Measurements from ENCODE around the gene WWC2. TPM values are rescaled to one million over a fixed set of nuclear protein-coding genes. Genes with fewer than 3 reads are reported as not detected.

Gene WWC2
- total and polyA plus RNA-seq, 2 donors (not counting 3 experiments of a cell fraction or from before 2014, with no cell fraction given), result 12.9 to 52.2 TPM

GRCh38 chr4:183183906-183184535 is 85.0 kb downstream of the WWC2 start:
- dilution Hi-C loops (cut with MboI; ENCODE audit: extremely low pct_ligation_motif_present, low sequenced_read_pairs), result no loop called here
- peak overlapping the region; percentile 63 for H3K27ac ChIP-seq (ENCODE audit: insufficient read depth, low read depth, low read length)
- no TSS peak for BruUV-seq (replicated peaks)

More at GRCh38 chr4:183183906-183184535, 85.0 kb downstream of the WWC2 start:
- POLR2A ChIA-PET, result interaction anchor here (1.1 kb wide), 1 partner anchor 85 kb away, joined by 3 read pairs; the partner anchor contains the start of gene WWC2
- peaks cover 39% of the 10 kb centered on the region for H3K79me2 ChIP-seq (ENCODE audit: control insufficient read depth, insufficient read depth, low read length)
- no peak for DNase-seq (ENCODE audit: low read depth, low spot score)
- no peak for TF ChIP-seq JUN (IDR thresholded peaks at IDR 0.05; ENCODE audit: borderline replicate concordance, insufficient read depth, insufficient read length, low read depth)
- TF ChIP-seq MYC (IDR thresholded peaks at IDR 0.05; ENCODE audit: low read depth, low read length), result no peak
- TF ChIP-seq GATA2 (IDR thresholded peaks at IDR 0.05; ENCODE audit: insufficient read depth, insufficient read length, low read depth, low read length), result no peak
- no peak for TF ChIP-seq FOS (IDR thresholded peaks at IDR 0.05; ENCODE audit: borderline replicate concordance, insufficient read depth, low read length)
- TF ChIP-seq MAX (IDR thresholded peaks at IDR 0.05; ENCODE audit: insufficient read depth, insufficient read length), result no peak
- TF ChIP-seq EZH2 (IDR thresholded peaks at IDR 0.05; ENCODE audit: borderline replicate concordance, low read depth, low read length, severe bottlenecking), result no peak
- TF ChIP-seq POLR2AphosphoS5 (IDR thresholded peaks at IDR 0.05; ENCODE audit: insufficient read depth, low read depth, low read length), result no peak
- TF ChIP-seq POLR2A (IDR thresholded peaks at IDR 0.05; ENCODE audit: low read depth, low read length), result no peak
- TF ChIP-seq, protein P1, sequence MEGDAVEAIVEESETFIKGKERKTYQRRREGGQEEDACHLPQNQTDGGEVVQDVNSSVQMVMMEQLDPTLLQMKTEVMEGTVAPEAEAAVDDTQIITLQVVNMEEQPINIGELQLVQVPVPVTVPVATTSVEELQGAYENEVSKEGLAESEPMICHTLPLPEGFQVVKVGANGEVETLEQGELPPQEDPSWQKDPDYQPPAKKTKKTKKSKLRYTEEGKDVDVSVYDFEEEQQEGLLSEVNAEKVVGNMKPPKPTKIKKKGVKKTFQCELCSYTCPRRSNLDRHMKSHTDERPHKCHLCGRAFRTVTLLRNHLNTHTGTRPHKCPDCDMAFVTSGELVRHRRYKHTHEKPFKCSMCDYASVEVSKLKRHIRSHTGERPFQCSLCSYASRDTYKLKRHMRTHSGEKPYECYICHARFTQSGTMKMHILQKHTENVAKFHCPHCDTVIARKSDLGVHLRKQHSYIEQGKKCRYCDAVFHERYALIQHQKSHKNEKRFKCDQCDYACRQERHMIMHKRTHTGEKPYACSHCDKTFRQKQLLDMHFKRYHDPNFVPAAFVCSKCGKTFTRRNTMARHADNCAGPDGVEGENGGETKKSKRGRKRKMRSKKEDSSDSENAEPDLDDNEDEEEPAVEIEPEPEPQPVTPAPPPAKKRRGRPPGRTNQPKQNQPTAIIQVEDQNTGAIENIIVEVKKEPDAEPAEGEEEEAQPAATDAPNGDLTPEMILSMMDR (IDR thresholded peaks at IDR 0.05; ENCODE audit: extremely low read depth in 1 of 2, insufficient read depth in 1 of 2, low read depth in 1 of 2, low read length in 2 of 2), result no peak
- peaks cover 16% of the 10 kb centered on the region for H3K4me1 ChIP-seq (ENCODE audit: control insufficient read depth, extremely low read depth, insufficient read depth, low read length)
- FAIRE-seq, result no peak
- H4K20me1 ChIP-seq (replicated peaks; ENCODE audit: control insufficient read depth, extremely low read depth, insufficient read depth, low read length), result no peaks in the 10 kb centered on the region
- CTCF ChIA-PET, result interaction anchor here (0.8 to 1.3 kb wide), 12 partner anchors 10 to 246 kb away, joined by 3 to 6 read pairs (median 4); partner anchors contain the start of gene WWC2
- no peaks in the 10 kb centered on the region for H3K36me3 ChIP-seq (ENCODE audit: control insufficient read depth in 2 of 2, extremely low read depth in 1 of 2, insufficient read depth in 2 of 2, low read length in 2 of 2)
- no peak overlapping the region for H3K9ac ChIP-seq (replicated peaks; ENCODE audit: extremely low read depth, insufficient read depth, low read length)
- no peaks in the 10 kb centered on the region for H3K27me3 ChIP-seq (ENCODE audit: control insufficient read depth in 2 of 2, insufficient read depth in 2 of 2, low read length in 2 of 2)
- H3K9me1 ChIP-seq (replicated peaks; ENCODE audit: control insufficient read depth, extremely low read depth, insufficient read depth, low read length), result no peaks in the 10 kb centered on the region
- no peak overlapping the region for H3K4me3 ChIP-seq (replicated peaks in 1 of 3; ENCODE audit: insufficient read depth in 1 of 3, low read depth in 1 of 3, low read length in 3 of 3)
- intact Hi-C loops (cut with micrococcal nuclease), result loop anchor here (1.0 kb wide), 2 partner anchors 16 to 85 kb away; partner anchors contain the start of gene WWC2
- H2AFZ ChIP-seq (ENCODE audit: low read depth, low read length), result no peak overlapping the region
- H3K4me2 ChIP-seq (ENCODE audit: insufficient read depth, low read length), result no peak overlapping the region
- no peaks in the 10 kb centered on the region for H3K9me3 ChIP-seq (replicated peaks; ENCODE audit: control insufficient read depth, insufficient read depth, low read length)

Data from endothelial cell of umbilical vein (primary cell).